Tibial nerve (tissue), 3 donors: Measurements from ENCODE around the gene UBTD1.

Source experiments
- CTCF ChIP-seq, 5 experiments: fragments of 200-600 bp in 3 of 5; fragments of 450-650 bp in 2 of 5; sonication (generic) in 3 of 5; IDR thresholded peaks; one replicate each; pipeline ENCODE4 v1.5.1; 2016 to 2019; ENCODE audit warnings: antibody characterized with exemption in 5 of 5, mild to moderate bottlenecking in 3 of 5, moderate library complexity in 2 of 5
- POLR2A ChIP-seq, 2 donors: fragments of 450-650 bp; IDR thresholded peaks; one replicate each; pipeline ENCODE4 v1.6.1; 2017; ENCODE audit warnings: antibody characterized with exemption in 2 of 2, mild to moderate bottlenecking in 2 of 2, moderate library complexity in 2 of 2

GRCh38 chr10:97547271-97547600, 48.5 kb downstream of the UBTD1 start:
- no peak for TF ChIP-seq CTCF (IDR thresholded peaks at IDR 0.05)
- TF ChIP-seq POLR2A (IDR thresholded peaks at IDR 0.05), result no peak
